Right atrium auricular region (tissue), 2 donors: Measurements from ENCODE around the gene ALDH4A1. TPM values are rescaled to one million over a fixed set of nuclear protein-coding genes. Genes with fewer than 3 reads are reported as not detected.

Experiments
- DNase-seq: peaks from one replicate; pipeline ENCODE4 v3.0.0-alpha.2; 2019; ENCODE audit warnings: low spot score
- H3K27ac ChIP-seq, 2 donors: fragments of 200-600 bp; sonication (generic); 1 replicate in 1 of 2; 2 replicates in 1 of 2; pipeline ENCODE4 v1.5.1; 2016 to 2019
- H3K27me3 ChIP-seq, 2 donors: fragments of 200-600 bp; sonication (generic); one replicate each; pipeline versions ENCODE4 v1.5.1 to v1.6.0; 2017 to 2019
- H3K36me3 ChIP-seq: fragments of 200-600 bp; sonication (generic); one replicate; pipeline ENCODE4 v1.5.1; 2016
- H3K4me1 ChIP-seq, 2 donors: fragments of 200-600 bp; sonication (generic); one replicate each; pipeline versions ENCODE4 v1.5.1 to v1.6.0; 2017 to 2019
- H3K4me3 ChIP-seq, 2 donors: fragments of 200-600 bp; sonication (generic); 1 replicate in 1 of 2; 2 replicates in 1 of 2; pipeline ENCODE4 v1.5.1; 2017 to 2019; ENCODE audit warnings: mild to moderate bottlenecking in 1 of 2, moderate library complexity in 1 of 2
- H3K9me3 ChIP-seq, 2 donors: fragments of 200-600 bp; sonication (generic); one replicate each; pipeline ENCODE4 v1.5.1; 2019
- CTCF ChIP-seq, 2 donors: fragments of 200-600 bp; sonication (generic); IDR thresholded peaks; one replicate each; pipeline ENCODE4 v1.5.1; 2019; ENCODE audit warnings: antibody characterized with exemption in 2 of 2
- total RNA-seq, 2 donors: library from RNA; depleted of rRNA; stranded (reverse); fragments of >200 nt; gene quantifications; one replicate each; pipeline ENCODE4 v1.1.0, GENCODE V29; 2016

The ALDH4A1 gene
- total RNA-seq, 2 donors from 2014 or later, result 22.6 to 27.3 TPM

- Histone ChIP-seq H3K9me3 (no peaks in the 10 kb centered on the region), H3K36me3 (peaks cover 7% of the 10 kb centered on the region), H3K4me1 (no peaks in the 10 kb centered on the region), H3K27me3 (no peaks in the 10 kb centered on the region), H3K4me3 (no peak overlapping the region), H3K27ac (no peak overlapping the region)
- no peak for DNase-seq
- TF ChIP-seq CTCF (IDR thresholded peaks at IDR 0.05), result no peak
Observed at GRCh38 chr1:18879215-18879790, 23.1 kb downstream of the ALDH4A1 start.

- Histone ChIP-seq H3K27me3 (no peaks in the 10 kb centered on the region), H3K4me1 (no peaks in the 10 kb centered on the region), H3K27ac (no peak overlapping the region), H3K9me3 (no peaks in the 10 kb centered on the region), H3K36me3 (peaks cover 7% of the 10 kb centered on the region), H3K4me3 (no peak overlapping the region)
- no peak for DNase-seq
- no peak for TF ChIP-seq CTCF (IDR thresholded peaks at IDR 0.05)
Observed at GRCh38 chr1:18878538-18879214, 23.7 kb downstream of the ALDH4A1 start.

- no peak overlapping the region for H3K4me3 ChIP-seq
- no peaks in the 10 kb centered on the region for H3K36me3 ChIP-seq
- H3K27ac ChIP-seq, result no peak overlapping the region
- H3K4me1 ChIP-seq, result no peaks in the 10 kb centered on the region
- H3K27me3 ChIP-seq, result no peaks in the 10 kb centered on the region
- no peak for TF ChIP-seq CTCF (IDR thresholded peaks at IDR 0.05)
- H3K9me3 ChIP-seq, result no peaks in the 10 kb centered on the region
- DNase-seq, result no peak
Observed at GRCh38 chr1:18877282-18877681, 25.1 kb downstream of the ALDH4A1 start.

GRCh38 chr1:18876210-18876609 lies 26.1 kb downstream of the ALDH4A1 start:
- DNase-seq, result no peak
- Histone ChIP-seq H3K27me3 (no peaks in the 10 kb centered on the region), H3K9me3 (no peaks in the 10 kb centered on the region), H3K4me3 (no peak overlapping the region), H3K4me1 (no peaks in the 10 kb centered on the region), H3K36me3 (no peaks in the 10 kb centered on the region), H3K27ac (no peak overlapping the region)
- no peak for TF ChIP-seq CTCF (IDR thresholded peaks at IDR 0.05)

- DNase-seq, result no peak
- Histone ChIP-seq H3K4me3 (no peak overlapping the region), H3K27ac (no peak overlapping the region), H3K27me3 (no peaks in the 10 kb centered on the region), H3K9me3 (no peaks in the 10 kb centered on the region), H3K4me1 (no peaks in the 10 kb centered on the region), H3K36me3 (no peaks in the 10 kb centered on the region)
- no peak for TF ChIP-seq CTCF (IDR thresholded peaks at IDR 0.05)
Observed at GRCh38 chr1:18875796-18876128, 26.6 kb downstream of the ALDH4A1 start.
